ENCODE measurements around the gene LPGAT1.

GRCh38 chr1:211808475-211808874 lies 22.1 kb downstream of the LPGAT1 start:
- TF ChIP-seq CTCF (IDR thresholded peaks at IDR 0.05) (no peak), EP300 (IDR thresholded peaks at IDR 0.05) (no peak)
